Measurements from ENCODE around the gene SEMA7A.

DNA sequence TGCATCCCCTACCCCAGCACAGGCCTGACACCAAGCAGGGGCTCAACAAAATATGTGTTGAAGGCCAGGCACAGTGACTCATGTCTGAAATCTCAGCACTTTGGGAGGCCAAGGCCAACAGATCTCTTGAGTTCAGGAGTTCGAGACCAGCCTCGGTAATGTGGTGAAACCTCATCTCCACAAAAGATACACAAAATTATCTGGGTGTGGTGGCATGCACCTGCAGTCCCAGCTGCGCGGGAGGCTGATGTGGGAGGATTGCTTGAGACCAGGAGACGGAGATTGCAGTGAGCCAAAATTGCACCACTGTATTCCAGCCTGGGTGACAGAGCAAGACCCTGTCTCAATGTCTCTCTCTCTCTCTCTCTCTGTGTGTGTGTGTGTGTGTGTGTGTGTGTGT, 35.6 kb downstream of the SEMA7A start:
- TF ChIP-seq POLR2A (IDR thresholded peaks at IDR 0.05) (no peak), EP300 (IDR thresholded peaks at IDR 0.05) (no peak)
- TF ChIP-seq, protein P1, sequence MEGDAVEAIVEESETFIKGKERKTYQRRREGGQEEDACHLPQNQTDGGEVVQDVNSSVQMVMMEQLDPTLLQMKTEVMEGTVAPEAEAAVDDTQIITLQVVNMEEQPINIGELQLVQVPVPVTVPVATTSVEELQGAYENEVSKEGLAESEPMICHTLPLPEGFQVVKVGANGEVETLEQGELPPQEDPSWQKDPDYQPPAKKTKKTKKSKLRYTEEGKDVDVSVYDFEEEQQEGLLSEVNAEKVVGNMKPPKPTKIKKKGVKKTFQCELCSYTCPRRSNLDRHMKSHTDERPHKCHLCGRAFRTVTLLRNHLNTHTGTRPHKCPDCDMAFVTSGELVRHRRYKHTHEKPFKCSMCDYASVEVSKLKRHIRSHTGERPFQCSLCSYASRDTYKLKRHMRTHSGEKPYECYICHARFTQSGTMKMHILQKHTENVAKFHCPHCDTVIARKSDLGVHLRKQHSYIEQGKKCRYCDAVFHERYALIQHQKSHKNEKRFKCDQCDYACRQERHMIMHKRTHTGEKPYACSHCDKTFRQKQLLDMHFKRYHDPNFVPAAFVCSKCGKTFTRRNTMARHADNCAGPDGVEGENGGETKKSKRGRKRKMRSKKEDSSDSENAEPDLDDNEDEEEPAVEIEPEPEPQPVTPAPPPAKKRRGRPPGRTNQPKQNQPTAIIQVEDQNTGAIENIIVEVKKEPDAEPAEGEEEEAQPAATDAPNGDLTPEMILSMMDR (IDR thresholded peaks at IDR 0.05) = no peak

Measured in tibial nerve (tissue), 4 donors.